Cardiac septum (tissue), 1 donor: Measurements from ENCODE around the gene BDH1. TPM values are rescaled to one million over a fixed set of nuclear protein-coding genes. Genes with fewer than 3 reads are reported as not detected.
A peak's percentile ranks its signal among the peaks of the same experiment; 100 is the strongest.

ENCODE experiments used
- DNase-seq: peaks from one replicate; pipeline ENCODE4 v3.0.0-alpha.2; 2020; ENCODE audit warnings: low spot score
- intact Hi-C: fragments of 100-400 bp; cut with DNase I; formaldehyde crosslinking; loops from one replicate; pipeline ENCODE4 v1.14.0; 2022
- total RNA-seq: library from RNA; stranded (reverse); fragmentation: NEBNext Ultra II Directional; extraction: Animal tissue kit (Norgen Biotek cat#: 25700); gene quantifications from one replicate; pipeline ENCODE4 v1.2.1, GENCODE V29; 2021
- donor health status: DM: no; HTN: no; CAD: no.

Gene BDH1
- total RNA-seq, 1 donor from 2014 or later: 61.4 TPM

DNA sequence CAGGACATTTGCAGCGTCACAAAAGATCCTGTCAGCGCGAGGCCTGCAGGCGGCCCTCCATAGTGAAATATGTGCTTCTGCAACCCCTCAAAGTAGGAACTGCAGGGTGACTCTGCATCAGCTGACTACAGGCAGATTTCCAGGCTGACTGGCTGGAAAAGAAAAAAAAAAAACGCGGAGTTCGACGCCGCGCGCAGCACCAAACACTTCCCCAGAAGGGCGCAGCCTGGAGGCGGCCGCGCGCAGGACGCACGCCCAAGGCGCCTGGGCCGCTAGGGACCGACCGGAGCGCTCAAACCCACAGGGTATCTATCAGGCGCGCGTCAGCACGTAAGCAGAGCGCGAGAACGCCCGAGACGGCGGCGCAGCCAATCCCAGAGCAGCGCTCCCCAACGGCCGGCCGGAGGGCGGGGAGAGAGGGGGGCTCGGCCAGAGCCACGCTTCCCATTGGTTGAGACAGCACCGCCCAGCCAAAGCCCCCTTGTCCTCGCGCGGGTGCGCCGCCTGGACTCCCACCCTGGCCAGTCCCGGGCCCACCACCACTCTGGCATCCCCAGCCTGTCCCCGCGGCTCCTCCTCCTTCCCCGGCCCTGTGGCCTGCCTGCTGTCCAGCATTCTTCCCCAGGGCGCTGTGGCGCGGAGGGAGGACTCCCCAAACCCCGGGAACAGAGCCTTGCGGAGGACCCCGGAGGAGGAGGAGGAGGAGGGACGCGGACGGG lies 1.0 kb downstream of the BDH1 start:
- DNase-seq: peak; percentile 98
- intact Hi-C loops: no loop called here

DNA sequence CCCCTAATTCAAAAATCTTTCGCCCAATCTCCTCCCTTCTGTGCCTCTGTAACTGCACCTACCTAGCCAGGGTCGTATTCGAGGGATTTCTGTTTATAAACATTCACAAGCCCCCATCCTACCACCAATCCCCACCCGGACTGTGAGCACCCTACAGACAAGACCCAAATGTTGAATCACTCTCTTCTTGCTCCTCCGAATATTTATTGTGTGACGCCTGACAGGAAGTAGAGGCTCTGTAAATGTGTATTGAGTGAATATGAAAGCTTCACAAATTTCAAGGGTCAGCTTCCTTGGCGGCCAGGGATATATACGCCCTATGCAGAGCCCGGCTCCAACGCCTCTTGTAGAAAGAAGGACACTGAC lies 1.6 kb downstream of the BDH1 start:
- intact Hi-C loops: no loop called here
- DNase-seq: no peak

DNA sequence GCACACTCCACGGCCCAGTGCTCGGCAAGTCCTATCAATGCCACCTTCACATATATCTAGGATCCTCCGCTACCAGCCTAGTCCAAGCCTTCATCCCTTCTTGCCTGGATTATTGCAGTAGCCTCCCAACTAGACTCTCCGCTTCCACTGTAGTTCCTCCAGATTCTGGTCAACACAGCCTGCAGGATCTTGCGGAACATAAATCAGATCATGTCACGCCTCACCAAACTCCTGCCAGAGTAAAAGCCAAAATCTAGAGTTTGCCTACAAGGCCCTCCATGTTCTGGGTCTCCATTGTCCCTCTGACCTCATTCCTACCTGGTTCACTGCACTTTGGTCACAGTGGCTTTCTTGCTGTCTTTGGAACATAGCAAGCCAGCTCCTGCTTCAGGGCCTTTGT lies 3.6 kb downstream of the BDH1 start:
- intact Hi-C loops: no loop called here

DNA sequence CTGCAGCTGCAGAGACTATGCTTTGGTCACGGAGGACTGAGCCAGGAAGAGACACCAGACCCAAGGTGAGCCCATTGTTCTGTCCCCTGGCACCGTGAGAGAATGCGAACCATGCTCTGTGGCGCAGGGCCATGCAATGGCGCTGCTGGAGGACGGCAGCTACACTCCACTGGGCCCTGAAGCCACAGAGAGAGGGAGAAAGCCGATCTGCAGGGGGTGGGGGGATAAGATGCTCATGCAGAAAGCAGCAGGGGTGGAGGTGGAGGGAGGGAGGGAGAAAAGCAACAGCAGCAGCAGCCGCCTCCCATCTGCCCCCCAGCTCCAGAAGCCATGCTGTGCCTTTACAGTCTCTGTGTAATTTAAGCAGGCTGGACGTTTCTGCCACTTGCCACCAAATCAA lies 5.3 kb downstream of the BDH1 start:
- intact Hi-C loops: no loop called here
- DNase-seq: no peak

More for the DNA sequence above, 3.6 kb downstream of the BDH1 start:
- DNase-seq: no peak

DNA sequence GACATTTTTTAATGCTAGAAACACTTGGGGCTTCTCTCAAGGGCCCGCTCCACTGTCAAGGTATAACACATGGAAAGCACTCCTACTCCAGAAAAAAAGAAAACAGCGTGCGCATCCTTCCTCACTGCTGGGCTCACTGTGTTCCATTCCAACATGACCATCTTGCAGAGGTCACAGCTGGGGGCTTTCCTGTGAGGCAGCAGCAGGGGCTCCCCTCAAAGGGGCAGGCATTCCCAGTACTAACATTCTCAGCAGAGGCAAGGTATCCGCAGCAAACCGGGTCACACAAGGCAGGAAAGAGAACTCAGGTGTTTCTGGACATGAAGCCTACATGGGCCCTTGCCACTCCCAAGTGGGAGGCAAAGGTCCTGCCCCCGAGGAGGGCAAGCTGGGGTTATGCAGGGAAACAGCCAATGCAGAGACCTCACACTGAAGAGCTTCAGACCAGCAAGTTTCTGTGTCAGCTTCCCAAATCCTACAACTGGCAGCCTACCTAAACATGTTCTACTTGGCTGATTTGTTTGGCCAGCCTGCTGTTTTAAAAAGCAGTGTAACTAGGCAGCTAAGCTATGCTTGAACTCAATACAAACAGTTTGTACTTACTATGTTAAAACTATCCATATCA lies 6.4 kb downstream of the BDH1 start:
- no peak for DNase-seq
- intact Hi-C loops: no loop called here

DNA sequence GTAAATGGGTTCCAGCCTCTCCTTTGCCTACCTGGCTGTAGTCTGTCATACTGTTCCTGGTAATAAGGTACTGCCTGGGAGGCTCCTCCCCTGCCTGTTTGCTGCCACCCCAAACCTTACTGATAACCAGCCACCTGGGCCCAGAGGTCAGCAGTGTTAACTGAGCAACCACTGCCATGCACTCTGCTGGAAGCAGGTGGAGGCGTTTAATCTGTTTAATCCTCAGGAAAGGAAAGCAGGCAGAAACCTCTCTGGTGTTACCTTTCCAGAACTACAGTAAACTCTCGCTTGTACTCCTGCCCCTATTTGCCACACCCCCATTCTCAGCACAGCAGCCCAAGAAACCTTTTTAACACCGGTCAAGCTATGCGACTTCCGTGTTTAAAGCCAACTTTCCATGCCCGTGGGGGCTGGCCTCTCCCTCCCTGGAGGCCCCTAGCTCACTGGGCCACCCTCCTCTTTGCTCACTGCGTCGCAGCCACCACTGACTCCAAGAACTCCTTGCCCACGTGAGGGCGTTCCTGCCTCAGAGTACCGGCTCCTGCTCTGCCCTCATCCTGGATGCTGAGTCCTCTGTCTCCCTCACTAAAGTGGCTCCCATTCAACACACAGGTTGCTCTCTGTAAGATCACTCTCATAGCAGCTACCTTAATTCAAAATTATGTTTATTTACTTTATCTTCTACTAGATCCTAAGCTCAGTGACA lies 8.3 kb downstream of the BDH1 start:
- DNase-seq: no peak
- intact Hi-C loops: no loop called here

DNA sequence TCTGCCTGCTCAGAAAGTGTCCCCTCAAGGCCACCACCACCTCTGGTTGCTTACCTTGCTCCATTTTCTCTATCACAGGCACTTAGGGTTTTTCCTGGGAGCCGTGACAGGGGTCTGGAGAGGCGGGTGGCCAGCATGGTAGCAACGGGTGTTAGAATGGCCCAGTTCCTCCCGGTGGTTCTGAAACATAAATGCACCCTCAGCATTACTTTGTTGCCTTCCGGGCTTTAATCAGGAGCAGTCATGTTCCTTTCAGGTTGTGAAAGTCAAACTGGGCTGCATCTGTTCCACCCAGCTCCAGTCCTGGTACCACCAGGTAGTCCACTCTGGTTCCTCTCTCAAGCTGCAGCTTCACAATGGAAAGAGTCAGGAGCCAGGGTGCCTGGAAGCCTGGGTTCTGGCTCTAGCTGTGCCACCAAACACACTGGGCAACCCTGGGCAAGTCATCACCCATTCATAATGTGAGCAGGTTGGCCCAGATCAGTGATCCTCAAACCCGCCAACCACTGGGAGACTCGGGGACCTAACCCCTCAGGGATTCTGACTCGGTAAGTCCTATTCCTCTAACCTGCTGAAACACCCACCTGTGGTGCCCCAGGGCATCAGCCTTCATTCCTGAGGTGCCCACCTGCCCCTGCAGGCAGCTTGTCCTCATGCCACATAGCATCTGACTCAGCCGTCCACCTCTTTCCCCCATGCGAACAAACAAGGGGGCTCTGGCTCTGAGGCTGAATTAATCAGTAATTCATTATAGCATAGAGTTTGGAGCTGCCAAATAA lies 9.3 kb downstream of the BDH1 start:
- intact Hi-C loops: no loop called here
- DNase-seq: no peak

DNA sequence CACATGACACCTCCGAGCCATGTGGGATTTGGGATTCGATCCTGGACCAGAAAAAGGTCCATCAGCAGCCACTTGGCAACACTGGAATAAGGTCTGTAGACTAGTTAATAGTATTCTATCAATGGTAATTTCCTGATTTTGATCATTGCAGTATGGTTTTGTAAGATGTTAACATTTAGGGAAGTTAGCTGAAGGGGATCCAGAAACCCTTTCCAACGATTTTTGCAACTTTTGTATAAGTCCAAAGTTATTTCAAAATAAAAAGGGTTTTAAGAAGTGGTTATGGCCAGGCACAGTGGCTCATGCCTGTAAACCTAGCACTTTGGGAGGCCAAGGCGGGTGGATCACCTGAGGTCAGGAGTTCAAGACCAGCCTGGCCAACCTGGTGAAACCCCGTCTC lies 10.2 kb downstream of the BDH1 start:
- no peak for DNase-seq
- intact Hi-C loops: no loop called here

DNA sequence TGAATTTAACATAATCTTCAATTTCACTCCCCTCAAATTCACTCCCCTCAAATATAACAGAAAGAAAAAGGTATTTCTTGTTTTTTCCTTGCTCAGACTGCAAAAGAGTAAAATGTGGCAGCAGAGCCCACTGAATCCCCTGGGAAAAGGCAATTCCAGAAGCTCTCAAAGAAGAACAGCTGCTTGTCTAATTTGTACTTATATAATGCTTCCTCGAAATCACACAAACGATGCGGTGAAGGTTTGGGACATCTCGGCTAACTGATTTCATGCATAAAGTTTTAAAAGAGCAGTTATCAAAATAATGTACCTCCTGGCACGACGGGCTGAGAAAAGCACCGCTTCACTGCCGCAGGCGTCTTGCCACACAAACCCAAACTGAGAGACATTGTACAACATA lies 10.7 kb downstream of the BDH1 start:
- DNase-seq: no peak
- intact Hi-C loops: no loop called here

DNA sequence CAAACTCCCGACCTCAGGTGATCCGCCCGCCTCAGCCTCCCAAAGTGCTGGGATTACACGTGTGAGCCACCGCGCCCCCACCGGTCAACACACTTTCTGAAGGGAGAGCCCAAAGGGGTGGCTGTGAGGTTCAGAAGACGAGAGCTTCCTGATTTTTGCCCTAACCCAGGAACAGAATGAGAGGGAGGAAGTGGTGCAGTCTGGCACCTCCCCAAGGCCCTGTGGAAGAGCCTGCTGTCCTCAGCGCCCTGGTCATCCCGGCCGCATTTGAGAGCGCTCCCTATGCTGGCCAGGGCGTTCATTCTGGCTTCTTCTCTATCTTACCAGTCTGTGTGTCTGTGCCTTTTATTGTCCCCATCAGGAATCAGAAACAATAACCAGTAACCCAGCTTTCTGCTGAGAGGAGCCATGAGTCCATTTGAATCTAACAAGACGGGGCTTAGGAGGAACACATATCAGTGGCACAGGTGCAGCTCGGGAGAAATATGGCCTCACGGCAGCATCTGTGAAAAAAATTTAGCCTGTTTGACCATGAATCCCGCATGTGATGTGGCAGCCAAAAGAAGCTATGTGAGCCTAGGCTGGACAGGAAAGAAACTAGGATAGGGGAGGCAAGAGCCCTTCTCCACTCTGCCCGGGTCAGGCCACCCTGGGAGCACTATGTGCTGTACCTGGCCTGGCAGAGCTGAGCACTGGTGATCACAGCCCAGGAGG lies 12.9 kb downstream of the BDH1 start:
- DNase-seq: no peak
- intact Hi-C loops: no loop called here

DNA sequence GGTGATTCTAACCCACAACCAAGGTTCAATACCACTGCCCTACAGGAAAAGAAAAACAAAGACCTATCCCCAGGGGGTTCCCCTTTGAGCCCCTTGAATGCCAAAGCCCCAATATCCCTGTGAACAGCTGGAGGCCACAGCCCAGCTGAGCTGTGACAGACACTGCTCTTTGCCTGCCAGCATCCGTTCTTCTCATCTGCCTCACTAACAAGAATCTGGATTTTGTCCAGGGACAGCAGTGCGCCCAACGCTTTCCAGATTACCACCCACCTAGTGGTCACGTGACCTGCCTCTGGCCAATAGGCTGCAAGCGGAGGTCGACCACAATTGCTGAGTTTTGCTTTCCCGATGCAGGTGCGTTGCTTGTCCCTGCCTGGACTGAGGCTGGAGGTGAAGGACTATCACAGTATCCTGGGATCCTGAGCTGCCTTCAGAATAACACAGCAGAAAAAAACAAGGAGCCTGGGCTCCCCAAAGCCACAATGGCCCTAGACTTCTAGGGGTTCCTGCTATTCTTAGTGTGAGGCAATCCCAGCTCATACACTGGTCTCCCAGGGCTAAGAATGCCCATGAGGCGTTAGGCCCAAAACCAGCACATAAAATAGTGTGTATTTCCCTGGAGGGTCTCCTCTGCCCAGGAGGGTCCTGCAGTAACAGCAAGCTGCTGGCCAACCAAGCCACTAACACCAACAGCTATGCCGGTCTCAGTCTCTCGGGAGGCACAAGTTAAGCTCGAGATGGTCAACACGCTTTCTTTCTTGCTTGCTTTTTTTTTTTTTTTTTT lies 13.8 kb downstream of the BDH1 start:
- intact Hi-C loops: no loop called here
- DNase-seq: no peak

DNA sequence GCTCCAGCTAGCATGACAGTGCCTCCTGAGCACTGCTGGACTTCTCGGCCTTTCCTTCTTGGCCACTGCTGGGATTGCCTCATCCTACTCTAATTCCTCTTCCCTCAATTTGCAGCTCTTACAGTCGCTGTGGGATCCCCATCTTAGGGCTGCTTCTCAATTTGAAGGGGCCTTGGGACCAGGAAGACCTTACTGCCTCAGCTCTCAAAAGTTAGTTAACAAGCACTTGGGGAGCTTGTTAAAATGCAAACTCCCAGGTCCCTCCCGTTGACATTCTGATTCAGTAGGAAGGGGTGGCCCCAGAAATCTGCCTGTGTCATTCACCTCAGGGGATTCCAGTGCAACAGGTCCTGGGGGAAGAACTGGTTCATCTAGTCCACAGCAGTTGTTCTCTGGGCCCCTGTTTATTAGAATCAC lies 14.8 kb downstream of the BDH1 start:
- intact Hi-C loops: no loop called here

DNA sequence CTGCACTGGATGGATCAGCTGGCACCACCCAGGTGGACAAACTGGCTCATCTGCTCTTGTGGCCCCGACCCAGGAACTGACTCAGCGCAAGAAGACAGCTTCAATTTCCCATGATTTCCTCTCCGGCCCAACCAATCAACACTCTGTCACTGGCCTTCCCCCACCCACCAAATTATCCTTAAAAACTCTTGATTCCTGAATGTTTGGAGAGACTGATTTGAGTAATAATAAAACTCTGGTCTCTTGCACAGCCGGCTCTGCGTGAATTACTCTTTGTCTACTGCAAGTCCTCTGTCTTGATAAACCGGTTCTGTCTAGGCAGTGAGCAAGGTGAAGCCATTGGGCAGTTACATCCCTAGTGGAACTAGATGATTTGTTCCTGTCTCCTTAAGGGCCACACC lies 16.1 kb downstream of the BDH1 start:
- intact Hi-C loops: no loop called here
- DNase-seq: no peak

More for the DNA sequence above, 14.8 kb downstream of the BDH1 start:
- no peak for DNase-seq

DNA sequence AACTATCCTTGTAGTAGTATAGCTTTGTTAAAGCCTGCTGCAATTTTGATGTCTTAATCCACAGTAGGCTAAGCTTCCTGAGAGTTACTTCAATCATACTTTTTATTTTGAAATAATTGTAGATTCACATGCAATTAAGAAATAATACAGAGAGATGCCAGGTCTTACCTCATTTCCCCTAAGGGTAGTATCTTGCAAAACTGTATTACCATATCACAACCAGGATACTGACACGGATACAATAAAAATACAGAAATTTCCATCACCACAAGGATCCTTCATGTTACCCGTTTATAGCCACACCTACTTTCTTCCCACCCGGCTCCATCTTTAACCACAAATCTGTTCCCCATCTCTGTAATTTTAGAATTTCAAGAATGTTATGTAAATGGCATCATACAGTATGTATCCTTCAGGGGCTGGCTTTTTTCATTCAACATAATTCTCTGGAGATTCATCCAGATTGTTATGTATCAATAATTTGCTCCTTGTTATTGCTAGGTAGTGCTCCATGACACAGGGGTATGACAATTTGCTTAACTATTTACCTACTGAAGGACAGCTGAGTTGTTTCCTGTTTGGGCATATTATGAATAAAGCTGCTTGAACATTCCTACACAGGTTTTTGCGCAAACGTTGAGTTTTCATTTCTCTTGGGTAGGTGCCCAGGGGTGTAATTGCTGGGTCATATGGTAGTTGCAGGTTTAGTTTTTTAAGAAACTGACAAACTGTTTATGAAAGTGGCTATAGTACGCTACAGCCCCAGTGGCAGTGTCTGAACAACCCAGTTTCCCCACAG lies 21.6 kb downstream of the BDH1 start:
- no peak for DNase-seq
- intact Hi-C loops: no loop called here

DNA sequence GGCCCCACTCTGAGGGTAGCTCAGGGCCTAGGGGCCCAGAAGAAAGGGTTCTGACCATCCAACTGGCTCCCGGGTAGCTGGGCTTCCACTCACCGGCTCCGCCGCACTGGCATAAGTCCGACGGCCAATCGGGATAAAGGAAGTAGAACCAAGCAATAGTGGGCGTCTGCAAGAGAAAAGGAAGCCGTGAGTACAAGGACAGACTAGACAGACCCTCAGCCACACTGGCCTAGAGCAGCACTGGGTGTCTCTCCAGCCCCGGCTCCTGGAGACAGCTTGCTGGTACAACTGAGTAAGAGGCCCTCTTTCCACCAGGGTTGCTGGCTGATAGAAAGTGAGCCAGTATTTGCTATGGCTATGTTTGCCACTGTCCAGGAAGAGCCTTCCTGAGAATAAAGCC lies 22.4 kb downstream of the BDH1 start:
- peak; percentile 58 for DNase-seq
- intact Hi-C loops: no loop called here

DNA sequence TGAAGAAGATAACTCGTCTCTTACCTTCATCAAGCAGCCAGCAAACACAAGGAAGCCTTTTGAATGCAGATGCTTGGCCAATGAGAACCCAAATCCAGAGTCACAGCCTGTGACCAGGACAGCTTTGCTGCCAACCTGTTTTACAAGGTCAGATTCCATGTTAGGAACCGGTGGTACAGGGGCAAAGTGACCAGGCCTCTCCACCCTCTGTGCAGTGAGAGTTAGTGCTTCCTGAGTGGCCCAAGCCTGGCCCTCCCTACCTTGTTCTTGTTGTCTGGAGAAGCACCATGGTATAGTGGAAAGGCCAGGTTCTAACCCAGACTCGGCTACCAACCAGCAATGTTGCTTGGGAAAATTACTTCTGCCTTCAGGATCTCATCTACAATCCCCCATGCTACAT lies 23.4 kb downstream of the BDH1 start:
- DNase-seq: no peak
- intact Hi-C loops: no loop called here

DNA sequence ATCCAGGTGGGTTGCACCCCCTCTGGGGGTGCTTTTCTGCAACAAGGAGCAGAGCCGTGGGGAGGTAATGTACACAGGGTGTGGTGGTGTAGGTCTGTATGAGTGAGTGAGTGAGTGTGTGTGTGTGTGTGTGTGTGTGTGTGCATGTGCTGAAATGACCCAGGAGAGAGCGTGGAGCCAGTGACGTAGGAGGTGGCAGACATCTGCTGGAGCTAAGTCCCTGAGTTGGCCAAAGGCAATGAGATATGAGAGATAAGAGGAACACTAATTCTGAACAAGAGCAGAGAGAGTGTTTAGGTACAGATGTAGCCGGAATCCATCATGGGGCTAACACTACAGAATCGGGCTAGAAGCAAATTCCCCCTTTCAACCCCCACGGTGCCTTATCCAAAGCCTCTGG lies 27.6 kb downstream of the BDH1 start:
- intact Hi-C loops: no loop called here
- DNase-seq: peak; percentile 55

DNA sequence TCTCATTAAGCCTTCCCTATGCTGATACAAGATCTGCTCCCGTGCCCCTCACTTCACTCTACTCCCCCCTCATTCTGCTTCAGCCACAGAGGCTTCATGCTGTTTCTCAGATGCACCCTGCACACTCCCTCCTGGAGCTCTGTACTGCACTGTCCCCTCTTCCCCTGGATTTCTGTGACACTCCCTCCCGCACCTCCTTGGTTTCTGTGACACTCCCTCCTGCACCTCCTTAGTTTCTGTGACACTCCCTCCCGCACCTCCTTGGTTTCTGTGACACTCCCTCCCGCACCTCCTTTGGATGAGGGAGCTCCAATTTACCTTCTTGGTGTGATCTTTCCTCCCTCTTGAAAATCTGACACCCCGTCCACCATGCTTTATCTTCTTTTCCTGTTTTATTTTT lies 28.2 kb downstream of the BDH1 start:
- DNase-seq: peak; percentile 22
- intact Hi-C loops: no loop called here
